Lower leg skin (tissue), 3 donors: ENCODE measurements around the gene ABHD17C.

Experiments
- CTCF ChIP-seq, 3 donors: fragments of 450-650 bp; IDR thresholded peaks; one replicate each; pipeline ENCODE4 v1.5.1; 2016; ENCODE audit warnings: antibody characterized with exemption in 3 of 3, mild to moderate bottlenecking in 3 of 3, moderate library complexity in 2 of 3
- POLR2A ChIP-seq, 2 donors: fragments of 450-650 bp; IDR thresholded peaks; one replicate each; pipeline ENCODE4 v1.6.1; 2016 to 2017; ENCODE audit warnings: antibody characterized with exemption in 2 of 2, mild to moderate bottlenecking in 1 of 2, moderate library complexity in 1 of 2

- TF ChIP-seq CTCF (IDR thresholded peaks at IDR 0.05) (no peak), POLR2A (IDR thresholded peaks at IDR 0.05) (no peak)
These were observed 105.0 kb downstream of the ABHD17C start for GRCh38 chr15:80800067-80800466.
